Gastroesophageal sphincter (tissue), 4 donors: ENCODE measurements around the gene RNF175. TPM values are rescaled to one million over a fixed set of nuclear protein-coding genes. Genes with fewer than 3 reads are reported as not detected.
A peak's percentile ranks its signal among the peaks of the same experiment; 100 is the strongest.

Source experiments
- ATAC-seq: fragments of 150-250 bp; one replicate; pipeline ENCODE4 v1.9.1; 2016; ENCODE audit warnings: mild to moderate bottlenecking, moderate library complexity
- H3K27ac ChIP-seq, 4 donors: fragments of 200-600 bp; sonication (generic) in 3 of 4; 1 replicate in 3 of 4; 2 replicates in 1 of 4; pipeline ENCODE4 v1.5.1; 2016 to 2019
- H3K27me3 ChIP-seq: fragments of 200-600 bp; sonication (generic); one replicate; pipeline ENCODE4 v1.5.1; 2019
- H3K36me3 ChIP-seq, 2 donors: fragments of 200-600 bp; sonication (generic); one replicate each; pipeline ENCODE4 v1.5.1; 2019; ENCODE audit warnings: control low read depth in 1 of 2
- H3K4me1 ChIP-seq, 3 donors: fragments of 200-600 bp; sonication (generic); 1 replicate in 2 of 3; 2 replicates in 1 of 3; pipeline ENCODE4 v1.5.1; 2016 to 2019; ENCODE audit warnings: control low read depth in 2 of 3
- H3K4me3 ChIP-seq, 2 donors: fragments of 200-600 bp; sonication (generic); one replicate each; pipeline ENCODE4 v1.5.1; 2019; ENCODE audit warnings: mild to moderate bottlenecking in 1 of 2, moderate library complexity in 1 of 2
- H3K9me3 ChIP-seq, 3 donors: fragments of 200-600 bp; sonication (generic); one replicate each; pipeline ENCODE4 v1.5.1; 2017 to 2019; ENCODE audit warnings: control low read depth in 2 of 3
- CTCF ChIP-seq, 4 experiments: fragments of 200-600 bp in 2 of 4; fragments of 450-650 bp in 2 of 4; sonication (generic) in 1 of 4; IDR thresholded peaks; one replicate each; pipeline ENCODE4 v1.5.1; 2017 to 2019; ENCODE audit warnings: antibody characterized with exemption in 4 of 4, mild to moderate bottlenecking in 2 of 4, moderate library complexity in 2 of 4
- EP300 ChIP-seq: sonication (generic); formaldehyde crosslinking; IDR thresholded peaks from one replicate; pipeline ENCODE4 v1.6.1; 2017; ENCODE audit warnings: antibody characterized with exemption, mild to moderate bottlenecking
- POLR2A ChIP-seq, 2 donors: fragments of 450-650 bp; IDR thresholded peaks; one replicate each; pipeline ENCODE4 v1.6.1; 2017; ENCODE audit warnings: antibody characterized with exemption in 2 of 2, mild to moderate bottlenecking in 2 of 2, moderate library complexity in 1 of 2
- POLR2AphosphoS5 ChIP-seq: sonication (generic); formaldehyde crosslinking; IDR thresholded peaks from one replicate; pipeline ENCODE4 v1.6.1; 2017; ENCODE audit warnings: antibody characterized with exemption
- WGBS, 2 donors: methylation state at CpG; one replicate each; pipeline ENCODE4 v1.1.5; 2018; ENCODE audit warnings: low coverage in 1 of 2; 5-methylcytosine and 5-hydroxymethylcytosine counted together
- total RNA-seq, 4 donors: library from RNA; depleted of rRNA; stranded (reverse); fragments of >200 nt; gene quantifications; one replicate each; pipeline ENCODE4 v1.1.0, GENCODE V29; 2016

The RNF175 gene
- total RNA-seq, 4 donors from 2014 or later, result 0.16 to 0.89 (median 0.67) TPM; not detected in 1

DNA sequence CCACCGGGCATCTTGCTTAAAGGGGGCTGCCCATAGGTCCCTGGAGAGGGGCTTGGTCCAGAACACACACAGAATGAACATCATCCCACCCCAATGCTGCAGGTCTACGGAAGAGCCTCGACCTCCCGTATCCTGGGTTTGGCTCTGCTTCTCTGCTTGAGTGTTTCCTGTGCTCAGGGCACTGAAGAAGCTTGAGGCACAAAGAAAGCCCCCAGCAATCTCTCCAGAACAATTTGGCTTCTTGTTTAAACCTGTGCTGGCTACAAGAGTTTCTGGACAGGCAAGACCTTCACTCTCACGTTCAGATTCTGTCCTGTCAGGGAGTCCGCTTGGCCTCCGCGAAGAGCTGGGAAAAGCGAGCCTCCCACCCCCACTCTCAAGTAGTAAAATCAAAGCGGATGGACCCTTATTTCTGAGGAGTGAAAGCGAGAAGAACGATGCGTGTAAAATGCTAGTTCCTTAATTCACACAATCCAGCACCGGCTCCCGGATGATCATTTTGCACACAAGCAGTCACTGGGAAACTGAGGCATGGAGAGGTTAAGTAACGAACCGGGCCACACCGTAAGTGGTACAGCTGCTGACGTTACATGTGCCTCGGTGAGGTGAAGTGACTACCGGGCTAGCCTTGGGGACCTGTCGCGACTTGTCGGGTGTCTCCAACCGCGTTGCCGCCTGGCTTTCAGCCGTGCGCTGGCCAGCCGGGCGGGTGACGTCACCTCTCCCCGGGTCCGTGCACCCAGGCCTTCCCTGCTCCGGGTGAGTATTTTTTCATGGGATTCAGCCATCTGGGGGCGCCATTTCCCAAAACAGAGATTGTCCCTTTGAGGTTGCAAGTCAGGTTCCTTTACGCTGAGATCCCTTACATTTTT lies 32.2 kb upstream of the RNF175 start:
- peaks cover 0 to 46% (median 17%) of the 10 kb centered on the region in 3 donors for H3K4me1 ChIP-seq
- peak; percentile 50 for ATAC-seq
- WGBS, 2 donors, result 13% methylated on average over 14 to 20 of the region's 37 CpGs
- peaks cover 81% of the 10 kb centered on the region for H3K27me3 ChIP-seq
- H3K9me3 ChIP-seq, result no peaks in the 10 kb centered on the region
- no peaks in the 10 kb centered on the region for H3K36me3 ChIP-seq
- TF ChIP-seq CTCF (IDR thresholded peaks at IDR 0.05) (peak in 2 of 4 experiments; percentile 12 to 27), POLR2A (IDR thresholded peaks at IDR 0.05) (no peak)
- peak overlapping the region in 1 of 2 donors; percentile 52 for H3K4me3 ChIP-seq
- H3K27ac ChIP-seq, result peak overlapping the region in 1 of 4 donors; percentile 75

DNA sequence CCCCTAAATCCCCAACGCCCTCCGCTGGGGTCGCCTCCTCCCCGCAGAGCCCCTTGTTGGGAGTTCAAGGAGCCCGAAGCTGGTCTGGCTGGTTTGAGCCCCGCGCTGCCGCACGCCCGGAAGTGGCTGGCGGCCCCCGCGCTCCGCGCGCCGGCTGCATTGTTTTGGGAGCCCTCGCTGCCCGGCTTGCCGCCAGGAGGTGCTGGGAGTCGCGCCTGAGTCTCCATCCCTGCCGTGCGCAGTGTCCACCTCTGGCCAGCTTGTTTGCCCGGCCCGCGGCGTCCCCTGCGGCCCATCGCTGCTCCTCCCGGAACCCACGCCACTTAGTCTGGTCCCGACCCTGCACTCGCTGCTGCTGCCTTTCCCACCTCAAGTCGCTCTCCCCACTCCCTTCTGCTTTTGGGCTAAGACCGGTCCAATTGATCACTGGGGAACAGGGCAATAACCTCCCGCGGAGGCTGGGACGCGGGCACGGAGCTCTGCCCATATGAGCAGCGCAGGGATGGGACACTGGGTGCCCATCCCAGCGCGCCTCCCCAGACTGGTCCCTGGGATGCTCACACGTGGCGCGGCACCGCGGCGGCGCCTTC lies 31.2 kb upstream of the RNF175 start:
- peaks cover 89% of the 10 kb centered on the region for H3K27me3 ChIP-seq
- H3K36me3 ChIP-seq, result no peaks in the 10 kb centered on the region
- peak overlapping the region in 2 of 4 donors; percentile 11 to 75 for H3K27ac ChIP-seq
- peak overlapping the region; percentile 4 to 52 for H3K4me3 ChIP-seq
- peaks cover 0 to 46% (median 17%) of the 10 kb centered on the region in 3 donors for H3K4me1 ChIP-seq
- peak; percentile 41 for ATAC-seq
- no peaks in the 10 kb centered on the region for H3K9me3 ChIP-seq
- WGBS, 2 donors, result no CpG with 5 or more reads among the region's 51 CpGs
- TF ChIP-seq CTCF (IDR thresholded peaks at IDR 0.05) (peak in 2 of 4 experiments; percentile 15 to 49), POLR2AphosphoS5 (no peak), EP300 (no peak), POLR2A (IDR thresholded peaks at IDR 0.05) (no peak)

GRCh38 chr4:153790500-153790865 lies 30.7 kb upstream of the RNF175 start:
- ATAC-seq, result no peak
- H3K4me3 ChIP-seq, result peak overlapping the region in 1 of 2 donors; percentile 52
- H3K27ac ChIP-seq, result peak overlapping the region in 2 of 4 donors; percentile 11 to 75
- WGBS, 2 donors, result 69 to 100% methylated on average over 1 to 9 of the region's 10 CpGs
- H3K36me3 ChIP-seq, result no peaks in the 10 kb centered on the region
- no peak for TF ChIP-seq POLR2AphosphoS5
- no peak for TF ChIP-seq CTCF (IDR thresholded peaks at IDR 0.05)
- TF ChIP-seq POLR2A (IDR thresholded peaks at IDR 0.05), result no peak
- no peak for TF ChIP-seq EP300
- H3K4me1 ChIP-seq, result peaks cover 0 to 46% (median 17%) of the 10 kb centered on the region in 3 donors
- H3K27me3 ChIP-seq, result peaks cover 86% of the 10 kb centered on the region
- H3K9me3 ChIP-seq, result no peaks in the 10 kb centered on the region

GRCh38 chr4:153789741-153790499 lies 30.1 kb upstream of the RNF175 start:
- Histone ChIP-seq H3K9me3 (no peaks in the 10 kb centered on the region), H3K27ac (peak overlapping the region in 2 of 4 donors; percentile 54 to 75), H3K27me3 (peaks cover 82% of the 10 kb centered on the region), H3K4me3 (peak overlapping the region in 1 of 2 donors; percentile 52), H3K36me3 (no peaks in the 10 kb centered on the region), H3K4me1 (peaks cover 0 to 46% (median 17%) of the 10 kb centered on the region in 3 donors)
- ATAC-seq, result no peak
- TF ChIP-seq CTCF (IDR thresholded peaks at IDR 0.05) (no peak), EP300 (no peak), POLR2A (IDR thresholded peaks at IDR 0.05) (no peak), POLR2AphosphoS5 (no peak)
- WGBS, 2 donors, result 45 to 90% methylated on average over 9 to 16 of the region's 28 CpGs
